Spinal cord (tissue), 10 donors: ENCODE measurements around the gene C3orf52. TPM values are rescaled to one million over a fixed set of nuclear protein-coding genes. Genes with fewer than 3 reads are reported as not detected.
"Not testable (repeated sequence)": the region's sequence is repeated elsewhere in the genome, so short reads cannot be mapped to it uniquely, and the experiment has no call there.

ENCODE experiments used
- DNase-seq, 6 donors: peaks; one replicate each; pipeline versions ENCODE4 v3.0.0 to v3.0.0-alpha.2; 2013 to 2015; ENCODE audit warnings: low spot score in 6 of 6, low read depth in 4 of 6
- H3K27ac ChIP-seq: one replicate; pipeline ENCODE4 v1.5.1; 2013; ENCODE audit warnings: low read depth, low read length, control low read depth
- H3K27me3 ChIP-seq: one replicate; pipeline ENCODE4 v1.6.1; 2013; ENCODE audit warnings: low read length; ENCODE audit not compliant: control insufficient read depth, insufficient read depth
- H3K36me3 ChIP-seq: one replicate; pipeline ENCODE4 v1.6.1; 2013; ENCODE audit warnings: low read length; ENCODE audit not compliant: control insufficient read depth, insufficient read depth
- H3K4me1 ChIP-seq: one replicate; pipeline ENCODE4 v1.6.1; 2013; ENCODE audit warnings: low read length; ENCODE audit not compliant: control insufficient read depth, insufficient read depth
- H3K4me3 ChIP-seq: one replicate; pipeline ENCODE4 v1.5.1; 2013; ENCODE audit warnings: low read depth, low read length, control low read depth
- H3K9me3 ChIP-seq: one replicate; pipeline ENCODE4 v1.6.1; 2013; ENCODE audit warnings: low read length; ENCODE audit not compliant: control insufficient read depth, insufficient read depth
- WGBS: methylation state at CpG from one replicate; pipeline ENCODE4 v1.1.5; 2013; ENCODE audit warnings: missing lambda C conversion rate; ENCODE audit not compliant: insufficient coverage; 5-methylcytosine and 5-hydroxymethylcytosine counted together
- long read RNA-seq, 4 donors: transcript quantifications; one replicate each; lab custom pipeline, GENCODE V29; 2026
- polyA plus RNA-seq, 2 donors: library from polyadenylated mRNA; unstranded; fragments of 120-200 nt; gene quantifications; one replicate each; pipeline ENCODE4 v1.2.1, GENCODE V29; 2013; ENCODE audit not compliant: insufficient read length in 2 of 2
- total RNA-seq, 2 donors: library from RNA; depleted of rRNA in 1 of 2; stranded (reverse); fragments of 120-200 nt in 1 of 2; fragments of >200 nt in 1 of 2; gene quantifications; one replicate each; pipeline versions ENCODE4 v1.2.3 to v1.2.4, GENCODE V29; 2013 to 2014
- donor health status: healthy.

C3orf52 gene, protein sequence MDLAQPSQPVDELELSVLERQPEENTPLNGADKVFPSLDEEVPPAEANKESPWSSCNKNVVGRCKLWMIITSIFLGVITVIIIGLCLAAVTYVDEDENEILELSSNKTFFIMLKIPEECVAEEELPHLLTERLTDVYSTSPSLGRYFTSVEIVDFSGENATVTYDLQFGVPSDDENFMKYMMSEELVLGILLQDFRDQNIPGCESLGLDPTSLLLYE
- total RNA-seq (1 to 10 TPM; 2.1 to 2.7 TPM), polyA plus RNA-seq (1 to 10 TPM; 1.1 to 1.4 TPM)
- long read RNA-seq, donor 1, result 0 reads
- long read RNA-seq, donor 2, result 0 reads
- long read RNA-seq, donor 3, result 0 reads
- long read RNA-seq, donor 4, partial matches to known transcripts, result 0 of 2 reads
- long read RNA-seq, donor 4, other reads (novel, unspliced or antisense), result 0 of 2 reads

DNA sequence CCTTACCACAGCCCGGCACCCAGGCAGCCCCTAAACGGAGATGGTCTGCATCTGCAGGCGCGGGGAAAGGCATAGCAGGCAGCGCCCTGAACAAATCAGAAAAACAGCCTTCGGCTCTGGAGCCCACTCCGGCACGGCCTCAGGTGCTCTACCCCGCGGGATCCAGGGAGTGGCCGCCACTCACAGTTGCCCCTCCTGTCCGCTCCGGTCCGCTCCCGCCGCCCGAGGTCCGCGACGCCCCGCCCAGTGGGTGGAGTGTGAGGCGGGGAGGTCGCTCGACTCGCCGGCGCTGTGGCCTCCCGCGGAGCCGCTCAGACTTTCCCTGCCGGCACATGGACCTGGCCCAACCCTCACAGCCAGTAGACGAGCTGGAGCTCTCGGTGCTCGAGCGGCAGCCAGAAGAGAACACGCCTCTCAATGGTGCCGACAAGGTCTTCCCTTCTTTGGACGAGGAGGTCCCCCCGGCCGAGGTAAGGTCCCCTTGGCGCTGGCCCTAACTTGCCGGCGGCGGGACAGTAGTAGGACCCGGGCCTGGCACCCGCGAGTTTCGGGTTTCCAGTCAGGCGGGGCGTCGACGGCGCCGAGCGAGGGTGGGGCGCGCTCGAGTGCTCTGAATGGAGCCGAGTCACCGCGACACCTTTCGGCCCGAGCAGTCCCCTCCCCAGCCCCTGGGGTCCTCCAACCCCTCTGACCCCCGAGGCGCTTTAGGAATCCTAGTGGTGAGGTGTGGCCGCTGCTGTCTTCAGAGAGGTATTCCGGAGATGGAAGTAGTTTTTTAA, at the start of gene C3orf52:
C3orf52 (plus strand) TSS at position 314 of the 779 bp plus-strand sequence; CDS start at position 333, 19 bp downstream.
- Histone ChIP-seq H3K4me1 (peaks cover 14% of the 10 kb centered on the region), H3K4me3 (peak within 1 kb of the TSS; percentile 65), H3K36me3 (no peaks in the 10 kb centered on the region), H3K27ac (no peak within 1 kb of the TSS), H3K9me3 (no peaks in the 10 kb centered on the region), H3K27me3 (peaks cover 20% of the 10 kb centered on the region)
- 0% methylated on average over 63 of the region's 67 CpGs for WGBS
- DNase-seq, result peak; percentile 13 to 81 (median 32)

DNA sequence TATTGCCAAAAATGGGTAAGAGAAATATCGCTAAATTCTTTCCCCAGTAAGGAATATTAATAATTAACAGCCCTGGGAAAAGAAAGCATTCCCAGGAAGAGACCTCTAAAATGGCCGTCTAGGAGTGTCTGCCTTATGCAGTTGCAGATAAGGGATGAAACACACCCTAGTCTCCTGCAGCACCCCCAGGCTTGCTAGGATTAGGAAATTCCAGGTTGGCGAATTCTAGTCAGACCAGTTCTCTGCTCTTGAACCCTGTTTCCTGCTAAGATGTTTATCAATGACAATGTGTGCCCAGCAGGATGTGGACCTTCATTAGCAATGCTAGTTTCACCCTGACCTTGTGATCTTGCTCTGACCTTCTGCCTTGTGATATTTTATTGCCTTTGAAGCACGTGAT, 49.0 kb upstream of the C3orf52 start:
- not testable (repeated sequence) for DNase-seq, H3K36me3 ChIP-seq, H3K27ac ChIP-seq, H3K4me3 ChIP-seq, H3K27me3 ChIP-seq, H3K4me1 ChIP-seq, H3K9me3 ChIP-seq
- 88% methylated on average over 1 of the region's 4 CpGs for WGBS

DNA sequence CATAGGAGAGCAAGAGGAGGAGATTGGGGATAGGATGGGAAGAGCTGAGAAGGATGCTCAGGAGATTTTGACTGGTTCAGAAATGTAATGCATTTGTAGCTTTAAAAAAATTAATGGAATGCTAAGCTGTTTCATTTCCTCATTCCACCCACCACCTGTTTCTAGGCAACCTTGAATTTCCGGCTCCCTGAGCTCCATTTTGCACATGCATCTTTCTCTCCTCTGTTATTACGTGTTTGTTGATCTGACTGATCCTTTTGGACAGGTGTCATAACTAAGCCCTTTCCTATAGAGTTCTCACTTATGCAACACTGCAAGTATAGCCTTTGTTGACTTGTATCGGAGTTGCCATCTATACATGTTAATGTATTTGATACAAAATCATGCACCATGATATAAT, 47.3 kb upstream of the C3orf52 start:
- peak in 1 of 6 donors; percentile 65 for DNase-seq
- WGBS, result no CpG with 5 or more reads among the region's 3 CpGs

GRCh38 chr3:112041321-112041720, 44.9 kb upstream of the C3orf52 start:
- Histone ChIP-seq H3K4me1 (peaks cover 5% of the 10 kb centered on the region), H3K9me3 (no peaks in the 10 kb centered on the region), H3K36me3 (no peaks in the 10 kb centered on the region), H3K27me3 (no peaks in the 10 kb centered on the region), H3K4me3 (no peak overlapping the region), H3K27ac (no peak overlapping the region)
- no peak for DNase-seq

More for the DNA sequence above, 47.3 kb upstream of the C3orf52 start:
- no peak overlapping the region for H3K4me3 ChIP-seq
- no peaks in the 10 kb centered on the region for H3K27me3 ChIP-seq
- no peak overlapping the region for H3K27ac ChIP-seq
- H3K36me3 ChIP-seq, result no peaks in the 10 kb centered on the region
- no peaks in the 10 kb centered on the region for H3K9me3 ChIP-seq
- H3K4me1 ChIP-seq, result peaks cover 5% of the 10 kb centered on the region

DNA sequence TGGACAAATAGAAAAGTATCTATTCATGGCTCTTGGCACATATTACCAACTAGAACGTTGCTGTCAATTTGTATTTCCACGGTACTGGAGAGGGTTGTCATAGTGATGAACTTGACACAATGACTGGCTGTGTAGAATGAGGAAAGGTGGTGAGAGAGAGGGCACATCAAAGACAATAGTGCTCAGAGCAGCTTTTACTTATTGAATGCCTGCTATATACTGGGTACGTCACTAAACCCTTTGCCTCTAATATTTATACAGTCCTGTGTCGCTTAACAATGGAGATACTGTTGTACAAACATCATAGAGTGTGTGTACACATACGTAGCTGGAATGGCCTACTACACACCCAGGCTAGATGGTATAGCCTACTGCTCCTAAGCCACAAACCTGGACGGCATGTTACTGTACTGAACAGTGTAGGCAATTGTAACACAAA, 43.3 kb upstream of the C3orf52 start:
- H3K36me3 ChIP-seq, result no peaks in the 10 kb centered on the region
- H3K4me3 ChIP-seq, result no peak overlapping the region
- H3K9me3 ChIP-seq, result no peaks in the 10 kb centered on the region
- DNase-seq, result peak in 2 of 6 donors; percentile 55 to 78
- H3K27ac ChIP-seq, result no peak overlapping the region
- WGBS, result no CpG with 5 or more reads among the region's 6 CpGs
- H3K27me3 ChIP-seq, result no peaks in the 10 kb centered on the region
- peaks cover 5% of the 10 kb centered on the region for H3K4me1 ChIP-seq

- H3K27me3 ChIP-seq, result no peaks in the 10 kb centered on the region
- H3K4me3 ChIP-seq, result no peak overlapping the region
- no peaks in the 10 kb centered on the region for H3K9me3 ChIP-seq
- DNase-seq, result peak; percentile 35 to 92 (median 58)
- WGBS, result 3% methylated on average over 6 of the region's 7 CpGs
- no peaks in the 10 kb centered on the region for H3K36me3 ChIP-seq
- H3K4me1 ChIP-seq, result no peaks in the 10 kb centered on the region
- no peak overlapping the region for H3K27ac ChIP-seq
Measured at GRCh38 chr3:112043621-112044201, 42.5 kb upstream of the C3orf52 start.

DNA sequence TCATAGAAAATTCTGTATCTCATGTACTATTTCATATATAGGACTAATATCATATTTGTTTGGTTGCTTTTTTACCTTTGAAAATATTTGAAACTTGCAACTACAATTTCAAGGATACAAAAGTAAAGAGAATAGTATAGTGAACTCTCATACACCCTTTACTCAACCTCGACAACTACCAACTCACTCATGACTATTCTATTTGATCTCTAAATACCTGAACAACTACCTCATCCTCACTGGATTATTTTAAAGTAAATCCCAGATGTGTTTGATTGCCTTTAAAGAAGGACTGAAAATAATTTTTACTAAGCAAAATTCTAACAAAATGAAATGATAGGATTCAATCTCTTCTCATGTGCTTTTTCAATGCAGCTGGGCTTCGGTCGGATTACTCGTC, 39.6 kb upstream of the C3orf52 start:
- no peaks in the 10 kb centered on the region for H3K9me3 ChIP-seq
- WGBS, result no CpG with 5 or more reads among the region's 4 CpGs
- DNase-seq, result no peak
- H3K4me3 ChIP-seq, result no peak overlapping the region
- no peaks in the 10 kb centered on the region for H3K4me1 ChIP-seq
- no peaks in the 10 kb centered on the region for H3K27me3 ChIP-seq
- no peak overlapping the region for H3K27ac ChIP-seq
- H3K36me3 ChIP-seq, result no peaks in the 10 kb centered on the region

DNA sequence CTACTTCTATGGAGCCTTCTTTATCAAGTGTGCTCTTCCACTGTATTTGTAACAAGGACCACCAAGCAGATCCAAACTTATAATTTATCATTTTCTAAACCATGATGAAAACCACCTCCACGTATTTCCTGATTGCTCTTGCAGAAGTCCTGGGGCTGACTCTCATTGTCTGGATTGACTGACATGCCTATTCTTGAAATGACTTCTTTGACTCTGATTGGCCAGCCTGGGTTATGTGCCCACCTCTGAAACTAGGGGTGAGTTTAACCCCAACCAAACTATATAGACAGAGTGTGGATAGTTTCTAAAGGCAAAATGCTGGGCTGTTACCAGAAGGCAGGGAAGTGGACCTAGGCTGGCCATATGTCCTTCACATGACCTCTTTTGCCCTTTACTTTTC, 38.9 kb upstream of the C3orf52 start:
- Histone ChIP-seq H3K27ac (no peak overlapping the region), H3K36me3 (no peaks in the 10 kb centered on the region), H3K4me3 (no peak overlapping the region), H3K4me1 (no peaks in the 10 kb centered on the region), H3K9me3 (no peaks in the 10 kb centered on the region), H3K27me3 (no peaks in the 10 kb centered on the region)
- DNase-seq, result no peak
- WGBS, result 100% methylated on average over 1 of the region's 1 CpG

- H3K27ac ChIP-seq, result no peak overlapping the region
- H3K27me3 ChIP-seq, result no peaks in the 10 kb centered on the region
- H3K9me3 ChIP-seq, result no peaks in the 10 kb centered on the region
- H3K4me3 ChIP-seq, result no peak overlapping the region
- 60% methylated on average over 2 of the region's 8 CpGs for WGBS
- no peak for DNase-seq
- no peaks in the 10 kb centered on the region for H3K4me1 ChIP-seq
- H3K36me3 ChIP-seq, result no peaks in the 10 kb centered on the region
Measured at GRCh38 chr3:112048911-112049310, 37.3 kb upstream of the C3orf52 start.
